OCI-LY1 (cell line): ENCODE data around the gene AQP12B.

ENCODE experiments used
- CTCF ChIP-seq: fragments of 200-600 bp; sonication (generic), shearing (Covaris generic); IDR thresholded peaks from 2 replicates; pipeline ENCODE4 v1.5.1; 2017; ENCODE audit warnings: mild to moderate bottlenecking, antibody characterized with exemption, low read length, moderate library complexity, mixed read lengths
- EZH2 ChIP-seq: fragments of 200-600 bp; sonication (generic), shearing (Covaris generic); IDR thresholded peaks from 2 replicates; pipeline ENCODE4 v1.8.0; 2017; ENCODE audit warnings: borderline replicate concordance, mixed run types, mild to moderate bottlenecking, antibody characterized with exemption, low read length, moderate library complexity, mixed read lengths

DNA sequence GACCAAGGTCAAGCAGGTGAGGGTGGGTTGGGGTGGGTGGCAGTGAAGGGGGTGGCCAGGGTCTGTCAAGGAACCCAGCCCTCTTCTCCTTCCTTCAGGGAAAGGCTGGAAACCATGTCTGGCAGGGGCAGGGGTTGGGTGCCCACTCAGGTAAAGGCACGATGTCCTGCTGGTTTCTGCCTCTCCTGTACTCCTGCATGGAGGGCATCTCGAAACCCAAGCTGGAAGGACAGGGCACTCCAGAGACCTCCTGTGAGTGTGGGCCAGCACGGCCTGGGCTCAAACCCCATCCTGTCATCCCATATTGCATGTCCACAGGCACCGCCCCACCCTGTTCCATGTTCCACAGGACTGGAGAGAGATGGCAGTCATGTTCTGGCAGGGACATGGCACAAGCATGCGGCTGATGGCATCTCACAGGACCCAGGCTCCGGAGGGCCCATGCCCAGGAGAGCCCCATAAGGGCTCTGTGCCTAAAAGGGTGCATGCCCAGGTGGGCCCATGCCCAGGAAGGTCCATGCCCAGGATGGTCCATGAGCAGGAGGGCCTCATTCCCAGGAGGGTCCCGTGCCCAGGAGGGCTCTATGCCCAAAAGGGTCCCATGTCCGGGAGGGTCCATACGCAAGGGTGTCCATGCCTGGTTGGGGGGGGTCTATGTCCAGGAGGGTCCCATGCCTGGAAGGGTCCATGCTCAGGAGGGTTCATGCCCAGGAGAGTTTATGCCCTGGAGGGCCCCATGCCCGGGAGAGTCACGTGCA is 51.0 kb downstream of the AQP12B start:
- no peak for TF ChIP-seq CTCF
- no peak for TF ChIP-seq EZH2
